HepG2 (cell line): ENCODE measurements around the gene FHDC1. TPM values are rescaled to one million over a fixed set of nuclear protein-coding genes. Genes with fewer than 3 reads are reported as not detected.

Experiments
- ATAC-seq: fragments of 200-7000 bp; cut with Tn5 transposase; 3 replicates; pipeline ENCODE4 v1.9.1; 2020; ENCODE audit warnings: mild to moderate bottlenecking, moderate library complexity
- BruUV-seq: library from RNA; stranded (reverse); fragments of 400-500 nt; replicated peaks from 2 replicates; lab custom pipeline; 2021; lab: Mats Ljungman, UMichigan
- CTCF ChIA-PET: fragments of 300-600 bp; formaldehyde crosslinking; extraction: SDS; loops from one replicate; lab custom pipeline; 2021; ENCODE audit warnings: low total read pairs, inconsistent platforms, low intra/inter-chr PET ratio; lab: Yijun Ruan, JAX
- POLR2A ChIA-PET: fragments of 350-600 bp; sonication (Branson Sonifier 250); formaldehyde crosslinking; loops from one replicate; lab custom pipeline; 2020; ENCODE audit warnings: antibody characterized with exemption, inconsistent platforms; lab: Yijun Ruan, JAX
- DNase-seq: peaks from one replicate; pipeline ENCODE4 v3.0.0-alpha.2; 2015; ENCODE audit warnings: low spot score
- FAIRE-seq: peaks from 3 replicates; lab custom pipeline; 2011; peaks lifted over from hg19 to GRCh38; lab: Jason Lieb, UNC
- H2AFZ ChIP-seq: one replicate; pipeline ENCODE4 v1.6.1; 2011; ENCODE audit warnings: low read length, inconsistent platforms
- H3K27ac ChIP-seq: fragments of 300-600 bp; 3 replicates; pipeline ENCODE4 v1.8.0; 2011; ENCODE audit warnings: mixed run types, mild to moderate bottlenecking, mixed read lengths, low read length, inconsistent platforms; ENCODE audit not compliant: insufficient read depth; ENCODE audit errors: extremely low read length
- H3K27me3 ChIP-seq, 2 experiments: fragments of 200-600 bp in 1 of 2; 2 replicates in 1 of 2; 3 replicates in 1 of 2; pipeline versions ENCODE4 v1.6.0 to v1.8.0; 2011; ENCODE audit warnings: low read length in 2 of 2, mild to moderate bottlenecking in 2 of 2, moderate library complexity in 2 of 2, inconsistent platforms in 1 of 2; ENCODE audit not compliant: insufficient read depth in 2 of 2, control insufficient read depth in 1 of 2
- H3K36me3 ChIP-seq, 2 experiments: fragments of 200-600 bp in 1 of 2; replicated peaks in 1 of 2; 2 replicates in 1 of 2; 3 replicates in 1 of 2; pipeline versions ENCODE4 v1.5.1 to v1.8.0; 2011; ENCODE audit warnings: low read length in 2 of 2, inconsistent platforms in 1 of 2; ENCODE audit not compliant: insufficient read depth in 2 of 2, control insufficient read depth in 1 of 2
- H3K4me1 ChIP-seq: 2 replicates; pipeline ENCODE4 v1.5.1; 2012; ENCODE audit warnings: low read length, inconsistent platforms; ENCODE audit not compliant: insufficient read depth
- H3K4me2 ChIP-seq: 2 replicates; pipeline ENCODE4 v1.6.0; 2011; ENCODE audit warnings: low read depth, low read length, inconsistent platforms
- H3K4me3 ChIP-seq, 3 experiments: fragments of 200-600 bp in 1 of 3; sonication (generic), shearing (Covaris generic) in 1 of 3; replicated peaks in 1 of 3; 2 replicates each; pipeline ENCODE4 v1.5.1; 2011 to 2016; ENCODE audit warnings: low read length in 3 of 3, inconsistent platforms in 2 of 3, low read depth in 2 of 3, mild to moderate bottlenecking in 2 of 3, control low read depth in 1 of 3, mixed read lengths in 1 of 3; ENCODE audit not compliant: insufficient read depth in 1 of 3
- H3K79me2 ChIP-seq: one replicate; pipeline ENCODE4 v1.6.1; 2011; ENCODE audit warnings: low read length, inconsistent platforms; ENCODE audit not compliant: insufficient read depth
- H3K9ac ChIP-seq: 2 replicates; pipeline ENCODE4 v1.6.0; 2011; ENCODE audit warnings: mild to moderate bottlenecking, low read depth, low read length, inconsistent platforms; ENCODE audit not compliant: insufficient read depth
- H3K9me3 ChIP-seq: 2 replicates; pipeline ENCODE4 v1.5.1; 2012; ENCODE audit warnings: mild to moderate bottlenecking, low read length
- H4K20me1 ChIP-seq: 2 replicates; pipeline ENCODE4 v1.6.0; 2011; ENCODE audit warnings: inconsistent platforms, mild to moderate bottlenecking, low read length, moderate library complexity; ENCODE audit not compliant: insufficient read depth
- AGO2 ChIP-seq: fragments of 200-400 bp; formaldehyde crosslinking; optimal IDR thresholded peaks from 2 replicates; pipeline ENCODE3; 2017; ENCODE audit warnings: mild to moderate bottlenecking, low read depth, low read length, moderate library complexity
- CBFB ChIP-seq: sonication (generic); formaldehyde crosslinking; IDR thresholded peaks from 2 replicates; pipeline ENCODE4 v1.4.0; 2020; ENCODE audit warnings: missing genetic modification reagents
- IKZF1 ChIP-seq: fragments of 450-650 bp; IDR thresholded peaks from 2 replicates; pipeline ENCODE4 v1.7.1; 2016
- KLF13 ChIP-seq: sonication (generic); formaldehyde crosslinking; IDR thresholded peaks from 2 replicates; pipeline ENCODE4 v1.4.0; 2020; ENCODE audit warnings: mild to moderate bottlenecking, missing genetic modification reagents
- MAZ ChIP-seq, 2 experiments: sonication (generic) in 1 of 2; formaldehyde crosslinking in 1 of 2; IDR thresholded peaks; 2 replicates each; pipeline versions ENCODE4 v1.5.0 to v1.6.1; 2012 to 2020; ENCODE audit warnings: low read depth in 2 of 2, mild to moderate bottlenecking in 2 of 2, borderline replicate concordance in 1 of 2, improper control_type of control experiment in 1 of 2, low read length in 1 of 2, missing genetic modification reagents in 1 of 2, moderate library complexity in 1 of 2
- PBX3 ChIP-seq: sonication (generic); formaldehyde crosslinking; IDR thresholded peaks from 2 replicates; pipeline ENCODE4 v1.8.1; 2023; ENCODE audit warnings: missing genetic modification reagents, inconsistent platforms, borderline replicate concordance
- SP2 ChIP-seq: sonication (generic); formaldehyde crosslinking; IDR thresholded peaks from 2 replicates; pipeline ENCODE4 v1.5.1; 2020; ENCODE audit warnings: mild to moderate bottlenecking, missing genetic modification reagents
- ZMYM4 ChIP-seq: sonication (generic); formaldehyde crosslinking; IDR thresholded peaks from 2 replicates; pipeline ENCODE4 v1.8.1; 2023; ENCODE audit warnings: mild to moderate bottlenecking, missing genetic modification reagents
- ZNF142 ChIP-seq: sonication (generic); formaldehyde crosslinking; IDR thresholded peaks from 2 replicates; pipeline ENCODE4 v1.4.0; 2020; ENCODE audit warnings: missing genetic modification reagents
- ZNF337 ChIP-seq: sonication (generic); formaldehyde crosslinking; IDR thresholded peaks from 2 replicates; pipeline ENCODE4 v1.5.1; 2020; ENCODE audit warnings: missing genetic modification reagents, low read depth, mild to moderate bottlenecking, borderline replicate concordance
- ZNF773 ChIP-seq: sonication (generic); formaldehyde crosslinking; IDR thresholded peaks from 2 replicates; pipeline ENCODE4 v1.4.0; 2020; ENCODE audit warnings: missing genetic modification reagents, borderline replicate concordance
- ZSCAN9 ChIP-seq: IDR thresholded peaks from 2 replicates; pipeline ENCODE4 v1.6.1; 2016; ENCODE audit warnings: borderline replicate concordance
- WGBS: methylation state at CpG from one replicate; pipeline ENCODE4 v1.1.6; 2017; ENCODE audit warnings: low lambda C conversion rate; 5-methylcytosine and 5-hydroxymethylcytosine counted together
- in situ Hi-C: cut with HindIII; loops from 2 replicates; pipeline ENCODE4 v1.10.0; 2017; ENCODE audit warnings: low pct_unique_long_range_greater_than_20kb; ENCODE audit not compliant: extremely low pct_ligation_motif_present
- intact Hi-C: fragments of 100-400 bp; cut with micrococcal nuclease; formaldehyde crosslinking; loops from one replicate; pipeline ENCODE4 v1.10.0; 2022; ENCODE audit not compliant: unreplicated experiment
- polyA plus RNA-seq, 8 experiments: library from polyadenylated mRNA; depleted of rRNA in 3 of 8; stranded (reverse) in 7 of 8; unstranded in 1 of 8; fragments of >200 nt; fragmentation: Illumina TruSeq in 4 of 8; extraction: Trizol in 4 of 8; gene quantifications; 2 replicates each; pipeline versions ENCODE4 v1.2.1 to v1.2.3, GENCODE V29; 2011 to 2016; ENCODE audit warnings: low read depth in 4 of 8, missing spikeins in 1 of 8, mixed read lengths in 1 of 8; ENCODE audit not compliant: insufficient read depth in 1 of 8
- total RNA-seq, 5 experiments: library from RNA; depleted of rRNA; stranded (reverse); fragments of >200 nt; fragmentation: Illumina TruSeq; extraction: Trizol; gene quantifications; 2 replicates each; pipeline ENCODE4 v1.2.3, GENCODE V29; 2016; ENCODE audit warnings: low read depth in 1 of 5

Gene FHDC1
- total and polyA plus RNA-seq, 2 of the 13 experiments (the other 11 are each of a cell fraction or from before 2014, with no cell fraction given), result 0.07 to 0.15 TPM

GRCh38 chr4:153004081-153004850 is 68.1 kb downstream of the FHDC1 start:
- TF ChIP-seq PBX3 (CRISPR knock-in tag) (no peak), CBFB (CRISPR knock-in tag) (no peak), MAZ (IDR thresholded peaks at IDR 0.05; ENCODE audit: borderline replicate concordance, low read depth, low read length) (no peak), MAZ (CRISPR knock-in tag; IDR thresholded peaks at IDR 0.05; ENCODE audit: low read depth) (no peak), ZSCAN9 (no peak), SP2 (CRISPR knock-in tag) (no peak), ZMYM4 (CRISPR knock-in tag) (no peak), ZNF142 (CRISPR knock-in tag) (no peak), ZNF337 (CRISPR knock-in tag) (no peak), AGO2 (no peak), KLF13 (CRISPR knock-in tag) (no peak), ZNF773 (CRISPR knock-in tag) (no peak), IKZF1 (no peak)
- no peak for DNase-seq
- H3K36me3 ChIP-seq, result no peaks in the 10 kb centered on the region
- ChIA-PET POLR2A (no interaction called here), CTCF (no interaction called here)
- no TSS peak for BruUV-seq
- H3K27me3 ChIP-seq, result peaks cover 1 to 47% of the 10 kb centered on the region in 2 experiments; a peak in 2 of 5 replicates
- no peak overlapping the region for H2AFZ ChIP-seq
- no peak overlapping the region for H3K9ac ChIP-seq
- FAIRE-seq, result no peak
- no peak for ATAC-seq
- intact Hi-C loops (no loop called here), in situ Hi-C loops (no loop called here)
- H3K4me2 ChIP-seq, result no peak overlapping the region
- no peak overlapping the region for H3K27ac ChIP-seq
- 0 out of 2 replicates have a peak, but pooled peaks cover 7% of the 10 kb centered on the region for H3K4me1 ChIP-seq
- H3K79me2 ChIP-seq, result no peaks in the 10 kb centered on the region
- 30% methylated on average over 5 of the region's 6 CpGs for WGBS
- H3K9me3 ChIP-seq, result no peaks in the 10 kb centered on the region
- no peaks in the 10 kb centered on the region for H4K20me1 ChIP-seq
- H3K4me3 ChIP-seq, result no peak overlapping the region
